Activated CD8-positive, alpha-beta memory T cell treated with anti-CD3 and anti-CD28 coated beads, Interleukin-2, amount 50 U/mL, for 48 hours (primary cell): ENCODE data around the gene FKBP10.
A peak's percentile ranks its signal among the peaks of the same experiment; 100 is the strongest.

Experiments used
- DNase-seq: peaks from one replicate; pipeline ENCODE4 v3.0.0-alpha.2; 2020

The FKBP10 gene

DNA sequence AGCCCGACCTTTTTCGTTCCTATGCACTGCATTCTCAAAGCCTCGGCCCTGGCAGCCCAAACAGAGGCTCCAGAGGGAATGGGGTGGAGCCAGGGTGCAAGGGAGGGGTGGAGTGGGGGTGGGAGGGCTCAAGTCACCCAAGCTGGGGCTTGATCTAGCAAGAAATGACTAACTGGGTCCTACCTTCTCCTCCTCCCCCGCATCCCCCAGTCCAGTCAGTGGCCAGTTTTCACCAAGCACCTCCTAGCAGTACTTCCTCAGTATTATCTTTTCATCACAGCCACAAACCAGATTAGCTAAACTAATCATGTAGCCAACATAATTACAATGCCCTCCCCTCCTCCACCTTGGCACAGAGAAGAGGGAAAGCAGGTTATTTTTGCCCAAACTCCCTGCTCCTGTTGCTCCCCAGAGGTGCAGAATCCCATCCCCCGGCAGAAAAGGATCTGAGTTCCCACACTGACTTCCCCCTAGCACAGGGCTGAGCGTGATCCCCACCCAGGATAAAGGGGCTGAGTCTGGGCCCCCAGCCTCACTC is 28.5 kb upstream of the FKBP10 start:
- no peak for DNase-seq

DNA sequence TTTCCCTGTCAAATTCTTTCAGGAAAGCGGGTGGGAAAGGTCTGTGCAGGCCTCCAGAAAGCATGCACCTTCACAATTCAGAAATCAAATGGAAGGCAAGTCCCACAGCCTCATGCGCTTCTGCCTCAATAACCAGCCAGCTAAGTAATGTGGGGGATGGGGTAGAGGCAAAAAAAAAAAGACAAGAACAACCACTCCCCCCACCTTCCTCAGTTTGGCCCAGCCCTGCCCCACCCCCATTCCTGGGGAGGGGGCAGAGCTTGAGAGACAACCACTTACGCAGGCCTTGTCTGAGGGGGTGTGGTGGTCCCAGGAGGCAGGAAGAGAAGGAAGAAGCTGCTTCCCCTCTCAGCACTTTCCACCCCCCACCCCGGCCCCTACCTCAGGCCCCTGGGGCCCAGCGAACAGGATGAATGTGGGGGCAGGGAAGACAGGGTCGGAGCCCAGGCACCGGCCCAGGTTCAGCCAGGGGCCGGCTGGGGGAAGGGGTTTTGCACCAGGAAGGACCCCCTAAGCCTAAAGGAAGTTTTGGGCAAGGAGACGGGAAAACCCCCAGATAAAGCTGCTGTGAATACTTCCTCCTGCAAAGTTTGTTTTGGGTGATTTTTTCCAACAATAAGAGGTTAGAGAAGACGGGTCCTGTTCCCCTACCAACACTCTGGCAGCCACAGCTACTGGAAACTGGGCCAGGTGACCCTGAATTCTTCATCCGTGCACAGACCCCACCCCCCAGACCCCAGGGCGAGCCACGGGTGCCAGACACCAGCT is 27.5 kb upstream of the FKBP10 start:
- DNase-seq = no peak

DNA sequence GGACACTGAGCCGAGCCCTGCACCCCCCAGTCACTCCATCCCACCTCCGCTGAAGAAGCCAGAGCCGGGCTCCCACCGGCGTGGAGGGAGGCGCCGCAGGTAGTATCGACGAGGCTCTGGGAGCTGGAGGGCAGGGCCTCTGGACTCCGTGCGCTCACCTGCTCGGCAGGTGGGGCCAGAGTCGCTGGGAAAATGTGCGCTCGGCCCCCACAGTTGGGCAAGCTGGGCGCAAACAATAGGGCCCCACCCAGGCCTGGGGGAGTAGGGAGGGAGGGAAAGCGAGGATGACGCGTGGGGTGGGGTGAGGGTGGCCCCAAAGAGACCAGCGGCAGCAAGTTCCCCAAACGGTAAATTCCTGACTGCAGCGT is 27.0 kb upstream of the FKBP10 start:
- DNase-seq = no peak

DNA sequence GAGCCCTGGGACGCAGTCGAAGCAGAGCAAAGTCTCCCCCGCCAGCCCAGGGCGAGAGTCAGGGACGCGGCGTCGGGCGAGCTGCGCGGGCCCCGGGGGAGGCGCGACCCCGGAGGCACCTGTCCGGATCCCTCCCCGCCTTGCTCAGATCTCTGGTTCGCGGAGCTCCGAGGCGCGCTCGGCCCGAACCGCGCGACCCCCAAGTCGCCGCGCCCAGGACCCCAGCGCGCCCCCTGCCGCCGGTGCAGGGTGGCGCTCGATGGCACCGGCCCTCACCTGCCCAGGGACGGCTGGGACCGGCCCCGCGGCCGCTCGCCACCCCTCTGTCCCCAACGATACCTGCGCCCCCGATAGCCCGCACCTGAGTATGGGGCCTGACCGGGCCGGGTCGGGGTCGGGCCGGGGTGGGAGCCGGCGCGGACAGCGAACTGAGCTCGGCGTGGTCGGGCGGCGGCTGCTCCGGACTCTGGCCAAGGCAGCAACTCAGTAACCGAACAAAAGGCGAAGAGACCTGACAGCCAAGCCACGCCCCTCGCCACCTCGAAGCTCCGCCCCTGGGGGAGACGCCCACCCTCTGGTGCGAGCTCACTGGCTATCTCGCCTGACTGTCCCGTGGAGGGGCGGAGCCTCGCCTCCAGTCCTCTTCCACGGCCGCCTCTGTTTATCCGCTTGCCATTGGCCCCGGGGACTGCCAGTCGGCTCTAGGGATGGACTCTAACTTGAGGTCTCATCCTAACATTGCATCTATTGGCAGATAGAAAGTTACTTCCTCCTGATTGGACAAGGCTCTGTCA is 26.4 kb upstream of the FKBP10 start, which contains the start of gene JUP:
Gene JUP (minus strand): TSS at position 485 of the 794 bp plus-strand sequence. CDS start 14,857 bp downstream, outside the sequence.
- DNase-seq = peak; percentile 95

DNA sequence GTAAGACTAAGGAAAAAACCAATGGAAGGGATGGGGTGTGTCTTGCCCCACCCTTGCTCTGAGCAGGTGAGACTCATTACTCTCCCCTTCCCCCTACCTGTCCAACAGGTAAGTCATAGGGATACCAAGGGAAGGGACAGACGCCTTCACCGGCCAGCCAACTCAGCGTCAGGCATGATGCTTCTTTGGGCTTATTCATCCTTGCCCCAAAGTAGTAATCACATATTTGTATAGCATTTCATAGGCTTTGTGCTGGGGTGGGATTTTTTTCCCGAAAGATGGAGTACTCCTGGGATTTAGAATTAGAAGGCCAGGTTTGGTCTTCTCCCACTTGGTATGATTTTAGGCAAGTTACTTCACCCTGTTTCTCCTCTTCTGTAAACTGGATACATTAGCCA is 25.8 kb upstream of the FKBP10 start:
- DNase-seq = no peak

DNA sequence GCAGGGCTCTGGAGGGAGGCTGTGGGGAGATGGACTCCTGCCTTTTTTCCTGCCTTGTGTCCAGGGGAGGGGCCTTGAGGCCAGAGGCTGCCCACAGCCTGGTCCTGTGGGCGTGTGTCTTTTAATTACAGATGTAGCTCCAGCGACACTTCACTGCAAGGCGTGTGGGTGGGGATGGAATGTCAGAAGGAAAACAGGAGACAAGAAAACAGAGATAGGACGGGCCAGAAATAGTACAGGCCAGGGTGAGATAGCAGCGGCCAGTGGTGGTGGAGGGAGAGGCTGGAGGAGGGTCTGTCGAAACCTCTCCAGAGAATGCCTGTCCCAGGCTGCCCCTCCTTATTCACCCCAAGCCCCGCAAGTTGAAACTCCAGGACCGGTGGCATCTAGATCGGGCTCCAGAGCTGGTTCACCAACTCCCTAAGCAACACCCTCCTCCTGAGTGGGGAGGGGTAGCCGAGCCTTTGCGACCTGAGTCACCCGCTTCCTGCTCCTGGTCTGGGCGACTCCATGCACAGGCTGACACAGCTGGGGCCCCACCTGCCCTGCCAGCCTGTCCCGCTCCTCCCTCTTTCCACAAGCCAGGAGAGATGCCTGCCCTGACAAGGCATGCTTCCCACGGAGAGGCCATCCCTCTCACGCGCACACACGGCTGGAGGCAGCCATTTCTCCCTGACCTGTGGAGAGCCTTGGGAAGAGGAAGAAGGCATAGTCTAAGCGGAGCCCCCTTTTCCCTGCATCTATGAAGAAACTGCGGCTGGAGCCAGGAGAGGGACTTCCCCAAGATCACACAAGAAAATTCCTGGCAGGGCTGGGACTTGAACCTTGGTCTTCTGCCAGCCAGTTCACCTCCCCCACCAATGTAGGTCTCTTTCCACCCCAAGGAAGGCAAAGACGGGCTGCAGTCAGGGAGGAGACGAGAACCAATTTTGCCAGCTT is 19.7 kb upstream of the FKBP10 start:
- DNase-seq = no peak

DNA sequence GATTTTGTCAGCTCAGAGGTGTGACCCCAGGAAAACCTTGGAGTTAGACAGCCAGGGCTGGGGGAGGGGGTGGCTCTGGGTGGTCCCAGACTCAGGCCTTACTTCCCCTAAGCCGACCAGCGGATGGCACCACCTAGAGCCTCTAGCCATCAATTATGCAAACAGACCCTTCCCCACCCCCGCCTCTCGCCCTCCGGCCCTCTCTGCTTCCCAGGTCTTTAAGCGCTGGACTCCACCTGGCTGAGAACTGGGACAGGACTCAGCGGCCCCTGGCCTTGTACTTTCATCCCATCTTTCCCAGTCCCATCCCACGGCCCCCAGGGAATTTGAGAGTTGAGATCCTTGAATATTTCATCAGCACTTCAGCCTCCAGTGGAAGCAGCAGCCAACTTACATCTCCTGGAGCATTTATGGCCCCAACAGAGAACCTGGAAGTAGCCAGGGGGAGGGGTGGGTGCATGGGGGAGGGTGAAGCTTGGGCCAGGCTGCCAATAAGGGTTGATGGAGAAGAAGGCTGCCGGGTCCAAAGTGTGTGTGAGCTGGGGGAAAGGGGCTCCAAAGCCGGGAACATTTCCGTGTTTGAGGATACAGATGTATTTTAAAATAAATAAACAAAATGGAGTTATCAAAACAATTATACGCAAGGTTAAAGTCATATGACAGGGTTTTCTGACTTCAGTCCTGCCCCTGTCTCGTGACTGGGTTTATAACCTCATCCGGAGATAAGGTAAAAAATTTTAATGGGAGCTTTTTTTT is 18.8 kb upstream of the FKBP10 start:
- DNase-seq = no peak

DNA sequence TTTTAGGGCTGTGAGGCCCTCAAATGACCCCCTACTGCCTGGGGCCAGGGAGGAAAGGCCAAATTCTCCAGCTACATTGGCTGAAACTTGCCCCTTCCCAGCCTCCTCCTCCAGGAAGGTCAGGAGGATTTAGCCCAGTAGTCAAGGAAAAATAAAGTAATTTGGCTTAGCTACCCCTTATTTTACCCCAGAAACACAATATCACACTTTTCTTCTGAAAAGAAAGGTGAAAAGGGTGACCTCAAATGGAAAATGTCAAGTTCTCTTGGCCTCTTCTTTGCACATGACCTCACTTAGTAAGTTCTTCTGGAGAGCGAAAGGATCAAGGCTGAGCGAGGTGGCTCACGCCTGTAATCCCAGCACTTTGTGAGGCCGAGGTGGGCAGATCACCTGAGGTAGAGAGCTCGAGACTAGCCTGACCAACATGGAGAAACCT is 18.2 kb upstream of the FKBP10 start:
- no peak for DNase-seq

DNA sequence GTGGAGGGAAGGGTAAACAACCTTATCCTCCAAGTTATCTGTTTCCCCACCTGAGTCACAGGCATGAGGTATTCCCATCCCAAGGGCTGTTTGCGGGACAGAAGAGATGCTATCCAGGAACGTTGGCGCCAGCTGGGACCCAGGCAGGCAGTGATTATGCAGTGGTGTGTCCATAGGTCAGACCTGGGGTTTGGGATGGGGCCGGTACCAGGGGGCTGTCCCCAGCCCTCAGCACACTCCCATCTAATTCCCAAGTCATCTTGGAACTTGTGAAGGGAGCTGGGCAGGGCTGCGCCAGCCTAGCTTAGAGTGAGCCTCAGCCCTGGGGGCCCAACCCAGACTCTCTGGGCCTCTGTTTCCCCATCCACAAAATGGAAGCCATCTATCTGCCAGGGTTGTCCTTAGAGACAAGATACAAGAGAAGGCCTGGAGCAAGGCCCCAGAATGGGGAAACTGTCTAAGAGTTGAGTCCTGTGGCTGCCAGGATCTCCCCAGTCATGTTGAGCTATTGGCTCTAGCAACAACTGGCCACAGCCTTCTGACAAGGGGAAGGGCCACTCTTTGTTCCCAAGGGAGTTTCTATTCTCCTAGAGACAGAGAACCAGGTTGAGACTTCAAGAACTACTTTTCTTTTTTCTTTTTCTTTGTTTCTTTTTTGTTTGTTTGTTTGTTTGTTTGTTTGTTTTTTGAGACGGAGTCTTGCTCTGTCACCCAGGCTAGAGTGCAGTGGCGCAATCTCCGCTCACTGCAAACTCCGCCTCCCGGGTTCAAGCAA is 16.5 kb upstream of the FKBP10 start:
- no peak for DNase-seq

DNA sequence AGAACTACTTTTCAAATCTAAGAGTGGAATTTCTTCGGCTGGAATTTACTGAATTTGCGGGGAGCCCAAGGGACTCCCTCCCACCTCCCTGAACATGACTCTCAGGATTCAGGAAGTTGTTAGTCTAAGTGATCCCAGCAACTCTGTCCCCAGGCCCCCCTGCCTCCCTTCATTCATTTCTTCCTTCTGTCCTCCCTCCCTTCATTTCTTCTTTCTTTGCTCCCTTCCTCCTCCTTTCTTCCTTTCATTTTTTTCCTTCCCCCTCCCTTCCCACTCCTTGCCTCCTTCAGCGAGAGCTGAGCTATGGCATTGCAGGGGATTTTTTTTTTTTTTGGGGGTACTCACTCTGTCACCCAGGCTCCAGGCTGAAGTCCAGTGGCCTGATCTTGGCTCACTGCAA is 15.4 kb upstream of the FKBP10 start:
- no peak for DNase-seq

DNA sequence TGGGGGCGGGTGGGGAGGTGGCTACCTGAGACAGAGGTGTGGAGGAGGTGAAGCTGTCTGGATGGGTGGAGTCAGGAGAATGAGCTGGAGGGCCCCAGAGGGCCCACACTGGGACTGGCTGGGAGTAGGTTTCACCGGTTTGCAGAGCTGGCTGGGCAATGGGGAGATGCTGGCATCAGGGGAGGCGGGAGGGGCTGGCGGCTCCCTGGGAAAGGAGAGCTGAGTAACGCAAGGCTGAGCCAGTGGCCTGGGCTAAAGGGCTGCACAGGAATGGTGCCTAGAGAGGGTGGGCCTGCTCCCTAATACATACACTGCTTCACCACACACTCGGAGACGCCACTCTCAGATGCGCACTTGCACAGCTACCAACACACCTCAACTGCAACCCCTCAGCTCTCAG is 13.4 kb upstream of the FKBP10 start:
- no peak for DNase-seq

DNA sequence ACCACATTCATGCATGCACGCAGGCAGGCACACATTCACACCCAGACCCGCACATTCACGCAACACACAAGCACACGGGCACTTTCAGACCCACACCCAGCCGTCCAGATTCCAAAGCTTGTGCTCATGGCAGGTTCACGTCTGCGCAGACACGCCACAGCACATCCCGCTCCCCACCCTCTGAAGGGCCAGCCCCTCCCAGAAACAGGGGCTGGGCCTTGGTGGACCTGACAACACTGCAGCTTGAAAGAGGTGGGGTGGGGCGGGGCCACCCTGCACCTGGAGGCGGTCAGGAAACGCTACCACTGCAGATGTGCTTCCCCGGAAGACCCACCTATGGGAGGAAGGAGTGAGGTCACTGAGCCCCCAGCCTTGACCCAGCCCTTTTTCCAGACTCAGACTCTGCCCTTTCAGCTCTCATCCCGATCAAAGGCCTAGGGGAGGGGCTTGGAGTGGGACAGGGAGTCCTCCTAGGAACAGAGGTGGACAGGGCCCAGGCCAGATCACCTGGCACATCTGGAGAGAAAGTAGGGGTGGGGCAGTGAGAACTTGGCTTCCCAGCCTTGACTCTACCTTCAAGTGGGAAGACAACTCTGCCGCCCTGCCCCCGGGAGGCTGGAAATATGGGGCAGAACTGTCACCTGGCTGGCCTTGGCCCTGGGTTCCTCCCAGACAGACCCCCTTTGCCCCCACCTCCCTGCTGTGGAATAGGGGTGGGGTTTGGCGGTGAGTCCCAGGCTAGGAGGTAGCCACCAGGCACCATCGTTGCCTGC is 12.0 kb upstream of the FKBP10 start:
- no peak for DNase-seq

DNA sequence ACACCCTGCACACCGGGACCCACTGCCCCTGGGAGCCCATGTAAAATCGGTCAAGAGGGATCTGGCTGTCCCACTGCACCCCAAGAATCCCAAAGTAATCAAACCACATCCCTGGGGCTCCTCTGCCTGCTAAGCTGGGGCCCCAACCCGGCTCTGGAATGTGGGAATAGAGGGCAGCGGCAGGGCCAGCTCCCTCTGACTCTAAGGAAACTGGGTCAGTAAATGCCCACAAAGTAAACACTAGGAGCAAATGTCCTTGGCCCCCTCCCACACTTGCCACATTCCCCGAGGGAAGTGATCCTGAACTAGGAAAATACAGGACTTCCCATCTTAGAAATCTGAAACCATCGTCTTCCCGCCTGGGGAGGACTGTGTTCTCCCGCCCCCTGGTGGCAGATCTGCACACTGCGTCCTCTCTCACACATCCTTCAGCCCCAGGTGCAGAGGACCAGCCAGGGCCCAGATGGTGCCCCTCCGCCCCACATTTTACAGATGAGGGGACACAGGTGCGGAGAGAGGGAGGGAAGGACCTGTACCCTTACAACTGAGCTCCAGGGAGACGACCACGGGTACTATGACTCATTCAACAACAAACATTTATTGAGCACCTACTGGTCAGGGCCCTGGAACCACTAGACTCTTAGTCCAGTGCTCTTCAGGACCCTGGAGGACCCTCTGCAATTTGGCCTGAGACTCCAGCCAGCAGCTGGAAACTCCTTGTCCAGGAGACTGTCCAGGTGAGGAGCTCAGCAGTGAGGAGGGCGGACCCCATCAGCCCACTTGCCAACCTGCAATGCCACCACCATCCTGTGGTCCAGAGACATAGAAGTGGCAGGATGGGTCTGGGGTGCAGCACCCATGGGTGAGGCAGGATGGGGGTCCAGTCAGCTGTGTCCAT is 11.2 kb upstream of the FKBP10 start:
- DNase-seq = peak; percentile 91

DNA sequence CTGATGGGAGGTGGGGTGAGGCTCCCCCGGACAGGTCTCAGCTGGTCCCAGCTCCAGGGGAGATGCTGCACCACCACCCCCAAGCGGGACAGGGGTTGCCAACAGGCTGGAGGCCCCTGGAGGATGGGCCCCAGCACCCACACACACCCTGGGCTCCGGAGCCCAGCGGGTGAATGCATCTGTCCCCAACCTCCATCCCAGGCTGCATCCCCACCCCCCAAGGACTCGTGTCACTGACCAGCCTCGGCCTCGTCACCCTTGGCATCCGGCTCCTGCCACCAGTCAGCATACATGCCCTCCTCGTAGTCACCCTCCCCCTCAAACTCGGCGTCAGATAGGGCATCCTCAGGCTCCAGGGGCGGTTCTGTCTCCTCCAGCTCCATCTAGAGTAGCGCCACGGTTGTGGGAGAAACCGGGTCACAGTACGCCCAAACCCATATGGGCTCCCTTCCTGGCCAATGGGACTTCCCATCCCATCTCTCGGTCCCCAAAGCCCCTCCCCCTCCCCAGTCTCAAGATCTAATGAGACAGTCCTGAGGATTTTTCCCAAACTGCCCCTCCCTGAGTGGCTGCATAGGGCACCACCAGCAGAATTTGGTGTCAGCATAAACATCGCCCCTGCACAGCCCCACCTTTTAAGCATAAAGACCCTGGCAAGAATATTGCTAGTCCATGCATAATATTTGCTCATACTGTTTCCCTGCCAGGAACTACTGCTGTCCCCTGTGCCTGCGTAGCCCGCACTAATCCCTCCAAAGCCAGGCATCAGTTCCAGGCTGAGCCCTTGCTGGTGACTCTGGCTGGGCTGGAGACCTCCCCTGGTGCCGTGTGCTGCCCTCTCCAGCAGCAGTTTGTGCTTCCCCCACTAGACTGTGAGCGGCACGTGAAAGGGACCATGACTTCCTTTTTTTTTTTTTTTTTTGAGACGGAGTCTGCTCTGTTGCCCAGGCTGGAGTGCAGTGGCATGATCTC is 9.5 kb upstream of the FKBP10 start:
- DNase-seq = no peak

DNA sequence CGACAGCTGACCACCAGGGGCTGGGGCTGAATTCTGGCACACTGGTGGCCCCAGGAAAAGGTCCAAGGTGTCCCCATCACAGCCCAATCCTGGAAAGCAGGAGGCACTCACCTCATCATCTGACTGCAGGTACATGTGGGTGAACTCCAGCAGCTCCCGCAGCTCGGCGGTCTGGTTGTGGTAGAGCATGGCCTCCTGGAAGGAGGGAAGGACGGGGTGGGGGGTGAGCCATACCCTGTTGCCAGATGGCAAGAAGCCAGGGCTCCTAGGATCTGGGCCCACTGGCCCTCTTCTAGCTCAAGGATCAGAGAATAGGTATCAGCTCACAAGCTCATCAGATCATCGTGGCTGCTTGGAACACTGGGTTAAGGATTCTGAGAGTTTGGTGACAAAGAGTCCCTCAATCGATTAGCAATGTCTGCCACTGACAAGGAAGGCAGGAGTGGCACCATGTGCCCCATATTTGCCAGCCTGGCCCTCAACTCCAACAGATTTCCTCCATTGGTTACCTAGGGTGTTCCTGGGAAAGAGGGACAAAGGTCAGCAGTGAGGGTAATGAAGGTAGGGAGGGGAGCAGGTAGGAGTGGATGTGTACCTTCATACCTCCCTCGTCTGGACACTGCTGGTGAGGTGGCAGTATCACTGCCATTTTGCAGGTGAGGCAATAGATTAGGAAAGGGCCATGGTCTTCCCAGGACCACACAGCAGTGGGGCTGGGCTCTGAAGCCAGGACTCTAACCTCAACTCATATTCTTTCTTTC is 5.9 kb upstream of the FKBP10 start:
- no peak for DNase-seq

DNA sequence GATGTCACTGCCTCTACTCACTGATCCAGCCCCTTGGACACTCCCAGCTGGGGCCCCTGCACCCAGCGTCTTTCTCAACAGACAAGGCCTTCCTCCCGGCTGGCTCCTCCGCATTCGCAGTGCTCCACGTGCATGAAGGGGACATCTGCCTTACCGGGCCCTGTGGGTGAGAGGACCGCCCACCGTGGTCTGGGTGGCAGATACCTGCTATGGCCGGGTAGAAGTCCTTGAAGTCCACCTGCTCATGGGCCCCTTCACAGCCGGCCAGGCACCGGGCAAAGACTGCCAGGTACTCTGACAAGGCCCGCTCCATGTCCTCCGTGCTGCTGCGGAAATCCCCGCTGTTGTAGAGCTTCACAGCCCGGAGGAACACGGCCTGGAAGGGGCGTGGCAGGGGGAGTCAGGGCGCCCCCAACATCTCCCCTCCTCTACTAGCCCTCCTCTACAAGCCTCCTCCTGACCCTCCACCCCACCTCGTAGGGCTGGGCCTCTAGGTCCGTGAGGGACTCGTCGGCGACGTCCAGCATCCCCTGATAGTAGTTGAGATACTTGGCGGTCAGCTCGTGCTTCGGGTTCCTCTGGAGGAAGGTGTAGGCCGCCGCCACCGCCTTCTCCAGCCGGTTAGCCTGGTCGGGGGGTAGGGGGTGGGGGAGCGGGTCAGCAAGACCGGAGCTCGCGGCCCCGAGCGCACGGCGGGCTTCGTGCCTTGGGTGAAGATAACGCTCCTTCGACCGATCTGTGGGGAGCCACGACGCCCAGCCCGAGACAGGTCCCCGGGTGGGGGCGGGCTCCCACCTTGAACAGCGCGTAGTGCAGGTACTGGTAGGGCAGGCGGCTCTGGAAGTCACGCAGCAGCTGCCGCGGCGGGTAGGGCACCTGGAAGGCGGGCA is 1.9 kb upstream of the FKBP10 start:
- DNase-seq = peak; percentile 66
